ENCODE results near the gene DBN1. TPM values are rescaled to one million over a fixed set of nuclear protein-coding genes. Genes with fewer than 3 reads are reported as not detected.
A peak's percentile ranks its signal among the peaks of the same experiment; 100 is the strongest.

Gene DBN1
- 10 to 100 TPM; 12.1 to 15.9 TPM for total RNA-seq

DNA sequence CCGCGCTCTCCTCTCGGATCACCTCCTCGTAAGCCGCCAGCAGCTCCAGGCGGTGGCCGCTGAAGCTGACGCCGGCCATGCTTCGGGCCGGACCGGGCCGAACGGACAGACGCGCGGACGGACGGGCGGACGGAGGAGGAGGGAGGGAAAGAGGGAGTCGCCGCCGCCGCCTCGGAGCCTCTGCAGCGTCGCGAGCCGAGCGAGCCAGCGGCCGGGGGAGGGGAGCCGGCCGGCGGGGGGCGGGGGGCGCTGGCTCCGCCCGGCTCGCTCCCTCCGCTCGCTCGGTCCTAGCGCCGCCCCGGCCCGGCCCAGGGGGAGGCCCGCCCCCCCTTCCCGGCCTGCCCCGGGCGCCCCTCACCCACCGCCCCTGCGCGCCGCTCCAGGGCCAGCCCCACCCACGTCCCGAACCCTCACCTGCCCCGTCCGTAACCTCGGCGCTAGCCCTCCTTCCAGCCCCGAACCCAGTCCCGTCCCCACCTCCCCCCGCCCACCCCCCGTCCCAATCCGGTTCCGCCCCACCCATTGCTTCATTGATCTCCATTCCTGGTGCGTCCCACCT is at the start of gene DBN1:
TSS of gene DBN1 (minus strand) at position 192 of the 559 bp plus-strand sequence. CDS start at position 79, 113 bp downstream.
- POLR2A ChIA-PET: interaction anchor here (2.2 kb wide), 1 partner anchor 18 kb away, joined by 6 read pairs; no protein-coding TSS in a partner anchor
- DNase-seq: peak; percentile 25
- H3K4me3 Mint-ChIP-seq: peak within 1 kb of the TSS; percentile 64
- H3K27me3 Mint-ChIP-seq: peaks cover 5% of the 10 kb centered on the region
- peaks cover 22% of the 10 kb centered on the region for H3K4me1 Mint-ChIP-seq (ENCODE audit: low read depth)
- no peaks in the 10 kb centered on the region for H3K9me3 Mint-ChIP-seq
- CTCF ChIA-PET: interaction anchor here (1.2 to 5.1 kb wide), 5 partner anchors 16 to 84 kb away, joined by 3 to 24 read pairs (median 7); no protein-coding TSS in a partner anchor
- intact Hi-C loops (cut with micrococcal nuclease): loop anchor here (2.0 kb wide), 1 partner anchor 17 kb away; no protein-coding TSS in a partner anchor
- H3K27ac Mint-ChIP-seq: no peak within 1 kb of the TSS
- H3K36me3 Mint-ChIP-seq: no peaks in the 10 kb centered on the region

GRCh38 chr5:177520916-177521513 is 47.6 kb upstream of the DBN1 start:
- no peaks in the 10 kb centered on the region for H3K27me3 Mint-ChIP-seq
- no peak overlapping the region for H3K4me3 Mint-ChIP-seq
- peaks cover 16% of the 10 kb centered on the region for H3K36me3 Mint-ChIP-seq
- POLR2A ChIA-PET: no interaction called here
- peak overlapping the region; percentile 57 for H3K27ac Mint-ChIP-seq
- DNase-seq: no peak
- intact Hi-C loops (cut with micrococcal nuclease): no loop called here
- CTCF ChIA-PET: interaction anchor here (1.0 to 1.5 kb wide), 3 partner anchors 20 to 212 kb away, joined by 4 to 5 read pairs (median 4); no protein-coding TSS in a partner anchor
- peaks cover 32% of the 10 kb centered on the region for H3K4me1 Mint-ChIP-seq (ENCODE audit: low read depth)
- H3K9me3 Mint-ChIP-seq: no peaks in the 10 kb centered on the region

- POLR2A ChIA-PET: no interaction called here
- Mint-ChIP-seq H3K4me3 (no peak overlapping the region), H3K36me3 (peaks cover 23% of the 10 kb centered on the region), H3K4me1 (ENCODE audit: low read depth) (peaks cover 39% of the 10 kb centered on the region), H3K9me3 (no peaks in the 10 kb centered on the region), H3K27ac (no peak overlapping the region), H3K27me3 (no peaks in the 10 kb centered on the region)
- intact Hi-C loops (cut with micrococcal nuclease): no loop called here
- no peak for DNase-seq
- CTCF ChIA-PET: no interaction called here
Measured at GRCh38 chr5:177520271-177520670, 46.8 kb upstream of the DBN1 start.

DNA sequence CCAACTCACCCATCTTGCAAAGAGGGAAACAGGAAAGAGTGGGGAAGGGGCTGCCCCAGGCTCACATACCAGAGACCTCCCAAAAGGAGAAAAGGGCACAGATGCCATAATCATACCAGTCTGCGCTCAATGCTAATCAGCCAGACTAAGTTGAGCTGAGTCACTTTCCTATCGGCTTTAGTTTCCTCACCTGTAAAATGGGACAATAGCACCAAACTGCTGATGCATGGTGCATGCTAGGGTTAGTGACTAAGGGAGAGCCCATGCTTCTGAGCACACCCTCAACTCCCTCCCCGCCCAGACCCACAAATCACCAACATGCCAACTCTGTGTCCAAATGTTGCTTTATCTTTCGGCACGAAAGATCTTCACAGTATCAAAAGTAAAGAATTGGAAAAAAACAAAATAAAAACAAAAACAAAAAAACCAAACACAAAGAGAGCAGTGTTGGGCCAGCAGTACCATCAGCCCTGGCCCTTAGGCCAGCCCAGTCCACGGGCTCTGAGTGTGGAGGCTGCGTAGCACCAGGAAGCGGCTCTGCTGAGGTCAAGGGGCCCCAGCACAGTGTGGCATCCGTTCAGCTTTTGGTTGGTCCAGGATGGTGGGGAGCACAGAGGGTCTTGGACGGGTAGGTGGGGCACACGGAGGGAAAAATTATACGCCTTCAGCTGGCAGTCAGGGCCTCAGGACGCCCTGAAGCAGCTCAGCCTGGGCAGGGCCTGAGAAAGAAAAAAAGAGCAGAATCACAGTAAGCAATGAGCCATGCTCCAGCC is 46.2 kb upstream of the DBN1 start:
- POLR2A ChIA-PET: no interaction called here
- Mint-ChIP-seq H3K27me3 (no peaks in the 10 kb centered on the region), H3K4me1 (ENCODE audit: low read depth) (peaks cover 42% of the 10 kb centered on the region), H3K4me3 (no peak overlapping the region), H3K36me3 (peaks cover 27% of the 10 kb centered on the region), H3K9me3 (no peaks in the 10 kb centered on the region), H3K27ac (peak overlapping the region; percentile 46)
- DNase-seq: no peak
- intact Hi-C loops (cut with micrococcal nuclease): loop anchor here (5.0 to 10.0 kb wide), 3 partner anchors 33 to 207 kb away; partner anchors contain the start of genes FAM193B, MXD3 and TMED9
- CTCF ChIA-PET: no interaction called here

- Mint-ChIP-seq H3K36me3 (peaks cover 44% of the 10 kb centered on the region), H3K9me3 (no peaks in the 10 kb centered on the region), H3K4me3 (peak within 1 kb of the TSS; percentile 88), H3K27ac (peak within 1 kb of the TSS; percentile 83), H3K4me1 (ENCODE audit: low read depth) (peaks cover 46% of the 10 kb centered on the region), H3K27me3 (no peaks in the 10 kb centered on the region)
- CTCF ChIA-PET: interaction anchor here (0.6 to 5.3 kb wide), 11 partner anchors 8 to 860 kb away, joined by 3 to 43 read pairs (median 3); no protein-coding TSS in a partner anchor
- POLR2A ChIA-PET: interaction anchor here (1.3 kb wide), 2 partner anchors 22 to 75 kb away, joined by 3 to 6 read pairs; partner anchors contain the start of gene TMED9
- intact Hi-C loops (cut with micrococcal nuclease): loop anchor here (1.0 to 10.0 kb wide), 4 partner anchors 20 to 205 kb away; partner anchors contain the start of genes FAM193B, MXD3, PDLIM7 and TMED9
- peak; percentile 98 for DNase-seq
Measured at GRCh38 chr5:177516601-177517568, 43.5 kb upstream of the DBN1 start, which contains the start of gene DDX41. TSS of gene DDX41 (minus strand) at chr5:177516961. CDS start at chr5:177516945, 16 bp downstream.

- Mint-ChIP-seq H3K4me3 (peak overlapping the region; percentile 88), H3K27ac (no peak overlapping the region), H3K36me3 (peaks cover 50% of the 10 kb centered on the region), H3K4me1 (ENCODE audit: low read depth) (peaks cover 39% of the 10 kb centered on the region), H3K27me3 (no peaks in the 10 kb centered on the region), H3K9me3 (no peaks in the 10 kb centered on the region)
- no peak for DNase-seq
- ChIA-PET POLR2A (interaction anchor here (0.7 to 1.3 kb wide), 6 partner anchors 14 to 89 kb away, joined by 3 to 4 read pairs (median 3); partner anchors contain the start of gene GRK6), CTCF (interaction anchor here (0.9 to 5.3 kb wide), 7 partner anchors 10 to 197 kb away, joined by 3 to 43 read pairs (median 4); no protein-coding TSS in a partner anchor)
- intact Hi-C loops (cut with micrococcal nuclease): loop anchor here (5.0 to 10.0 kb wide), 3 partner anchors 37 to 203 kb away; partner anchors contain the start of genes FAM193B, MXD3 and TMED9
Measured at GRCh38 chr5:177515580-177515979, 42.1 kb upstream of the DBN1 start.

- intact Hi-C loops (cut with micrococcal nuclease): loop anchor here (10.0 kb wide), 1 partner anchor 80 kb away; the partner anchor contains the start of gene TMED9
- no peaks in the 10 kb centered on the region for H3K27me3 Mint-ChIP-seq
- no peak overlapping the region for H3K27ac Mint-ChIP-seq
- ChIA-PET POLR2A (no interaction called here), CTCF (interaction anchor here (3.8 to 5.3 kb wide), 2 partner anchors 13 to 125 kb away, joined by 15 to 43 read pairs; no protein-coding TSS in a partner anchor)
- no peak overlapping the region for H3K4me3 Mint-ChIP-seq
- no peak for DNase-seq
- no peaks in the 10 kb centered on the region for H3K9me3 Mint-ChIP-seq
- H3K4me1 Mint-ChIP-seq (ENCODE audit: low read depth): peaks cover 30% of the 10 kb centered on the region
- peaks cover 50% of the 10 kb centered on the region for H3K36me3 Mint-ChIP-seq
Measured at GRCh38 chr5:177514541-177514940, 41.1 kb upstream of the DBN1 start.

GRCh38 chr5:177513500-177513899 is 40.1 kb upstream of the DBN1 start:
- POLR2A ChIA-PET: no interaction called here
- intact Hi-C loops (cut with micrococcal nuclease): loop anchor here (10.0 kb wide), 1 partner anchor 81 kb away; the partner anchor contains the start of gene TMED9

DNA sequence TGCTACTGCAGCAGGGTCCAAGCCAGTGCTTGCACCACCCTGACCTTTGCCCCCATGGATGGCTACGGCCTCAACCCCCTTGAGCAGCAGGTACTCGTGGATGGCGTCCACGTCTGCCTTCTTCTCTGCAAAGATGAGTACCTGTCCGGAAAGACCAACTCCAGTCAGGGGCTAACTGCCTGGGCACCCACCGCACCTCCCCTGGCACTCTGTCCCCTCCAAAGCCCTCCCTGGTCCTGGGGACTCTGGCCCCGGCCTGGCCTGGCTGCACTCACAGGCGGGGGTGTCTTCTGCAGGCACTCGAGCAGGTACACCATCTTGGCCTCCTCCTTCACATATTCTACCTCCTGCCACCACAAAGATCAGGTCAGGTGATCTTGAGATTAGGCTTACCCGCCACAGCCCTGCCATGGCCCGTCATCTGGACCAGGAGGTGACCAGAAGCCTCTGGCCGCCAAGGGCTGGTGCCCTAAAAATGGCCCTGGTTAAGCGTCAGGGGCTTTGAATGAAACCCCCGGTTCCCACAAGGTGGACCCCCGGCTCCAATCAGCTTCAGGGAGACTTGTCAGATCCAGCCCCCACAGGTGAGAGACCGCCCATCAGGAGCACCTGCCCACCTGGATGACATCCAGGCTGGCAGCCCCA is 39.4 kb upstream of the DBN1 start:
- no peak for DNase-seq
- Mint-ChIP-seq H3K36me3 (peaks cover 50% of the 10 kb centered on the region), H3K27ac (no peak overlapping the region), H3K9me3 (no peaks in the 10 kb centered on the region), H3K4me3 (no peak overlapping the region), H3K27me3 (no peaks in the 10 kb centered on the region), H3K4me1 (ENCODE audit: low read depth) (peaks cover 23% of the 10 kb centered on the region)
- intact Hi-C loops (cut with micrococcal nuclease): loop anchor here (10.0 kb wide), 1 partner anchor 82 kb away; the partner anchor contains the start of gene TMED9
- CTCF ChIA-PET: interaction anchor here (5.3 kb wide), 1 partner anchor 11 kb away, joined by 43 read pairs; no protein-coding TSS in a partner anchor
- POLR2A ChIA-PET: no interaction called here

More at GRCh38 chr5:177513500-177513899, 40.1 kb upstream of the DBN1 start:
- H3K36me3 Mint-ChIP-seq: peaks cover 50% of the 10 kb centered on the region
- CTCF ChIA-PET: interaction anchor here (5.3 kb wide), 1 partner anchor 12 kb away, joined by 43 read pairs; no protein-coding TSS in a partner anchor
- peaks cover 23% of the 10 kb centered on the region for H3K4me1 Mint-ChIP-seq (ENCODE audit: low read depth)
- no peak for DNase-seq
- H3K4me3 Mint-ChIP-seq: no peak overlapping the region
- H3K27me3 Mint-ChIP-seq: no peaks in the 10 kb centered on the region
- no peak overlapping the region for H3K27ac Mint-ChIP-seq
- no peaks in the 10 kb centered on the region for H3K9me3 Mint-ChIP-seq

Measured in activated CD4-positive, alpha-beta memory T cell treated with anti-CD3 and anti-CD28 coated beads for 36 hours (primary cell).